SK-N-SH treated with all-trans-retinoic acid at 6 μM for 48 hours (cell line): ENCODE results near the gene SDK1.

ENCODE experiments used
- ARNTL ChIP-seq: fragments of 450-650 bp; formaldehyde crosslinking; IDR thresholded peaks from 2 replicates; pipeline ENCODE4 v1.5.0; 2020; ENCODE audit warnings: low read depth, mild to moderate bottlenecking, moderate library complexity, borderline replicate concordance
- BACH2 ChIP-seq: fragments of 250-450 bp; sonication (Bioruptor Pico); IDR thresholded peaks from 2 replicates; pipeline ENCODE4 v1.9.0; 2021; ENCODE audit warnings: mild to moderate bottlenecking, borderline replicate concordance
- CREB5 ChIP-seq: fragments of 250-450 bp; sonication (Bioruptor Pico); IDR thresholded peaks from 2 replicates; pipeline ENCODE4 v1.5.1; 2020; ENCODE audit warnings: low read depth, mild to moderate bottlenecking, moderate library complexity
- CSDC2 ChIP-seq: fragments of 250-450 bp; sonication (Bioruptor Pico); IDR thresholded peaks from 2 replicates; pipeline ENCODE4 v1.5.0; 2020; ENCODE audit warnings: mild to moderate bottlenecking, moderate library complexity
- PATZ1 ChIP-seq: fragments of 250-450 bp; sonication (Bioruptor Pico); IDR thresholded peaks from 2 replicates; pipeline ENCODE4 v1.8.0; 2020; ENCODE audit warnings: mild to moderate bottlenecking, moderate library complexity, borderline replicate concordance
- POU6F1 ChIP-seq: fragments of 250-450 bp; sonication (Bioruptor Pico); IDR thresholded peaks from 2 replicates; pipeline ENCODE4 v1.8.0; 2021; ENCODE audit warnings: low read depth, mild to moderate bottlenecking, moderate library complexity, borderline replicate concordance
- PPARA ChIP-seq: fragments of 250-450 bp; sonication (Bioruptor Pico); IDR thresholded peaks from 2 replicates; pipeline ENCODE4 v1.5.0; 2020; ENCODE audit warnings: mild to moderate bottlenecking, borderline replicate concordance
- RARB ChIP-seq: fragments of 250-450 bp; sonication (Bioruptor Pico); IDR thresholded peaks from 2 replicates; pipeline ENCODE4 v1.8.0; 2021; ENCODE audit warnings: mild to moderate bottlenecking, moderate library complexity
- SNAI2 ChIP-seq: fragments of 250-450 bp; sonication (Bioruptor Pico); IDR thresholded peaks from 2 replicates; pipeline ENCODE4 v1.5.0; 2020; ENCODE audit warnings: mild to moderate bottlenecking, moderate library complexity
- ZFP3 ChIP-seq: fragments of 250-450 bp; sonication (Bioruptor Pico); IDR thresholded peaks from 2 replicates; pipeline ENCODE4 v1.5.0; 2020; ENCODE audit warnings: mild to moderate bottlenecking, moderate library complexity
- ZFP30 ChIP-seq: fragments of 450-650 bp; formaldehyde crosslinking; IDR thresholded peaks from 2 replicates; pipeline ENCODE4 v1.5.0; 2022; ENCODE audit warnings: mild to moderate bottlenecking, moderate library complexity
- ZNF565 ChIP-seq: fragments of 450-650 bp; formaldehyde crosslinking; conservative IDR thresholded peaks from 2 replicates; pipeline ENCODE4 v1.5.0; 2020; ENCODE audit warnings: low read depth, mild to moderate bottlenecking, moderate library complexity
- ZNF70 ChIP-seq: fragments of 450-650 bp; formaldehyde crosslinking; IDR thresholded peaks from 2 replicates; pipeline ENCODE4 v1.5.0; 2020; ENCODE audit warnings: mild to moderate bottlenecking, moderate library complexity
- ZNF8 ChIP-seq: fragments of 450-650 bp; formaldehyde crosslinking; IDR thresholded peaks from 2 replicates; pipeline ENCODE4 v1.5.0; 2020; ENCODE audit warnings: mild to moderate bottlenecking, moderate library complexity

GRCh38 chr7:4168041-4168440 lies 867.0 kb downstream of the SDK1 start:
- TF ChIP-seq PATZ1 (CRISPR knock-in tag): no peak
- TF ChIP-seq BACH2 (CRISPR knock-in tag): no peak
- TF ChIP-seq ARNTL (CRISPR knock-in tag): no peak
- no peak for TF ChIP-seq ZNF70 (CRISPR knock-in tag)
- TF ChIP-seq ZFP3 (CRISPR knock-in tag): no peak
- TF ChIP-seq POU6F1 (CRISPR knock-in tag): no peak
- TF ChIP-seq CREB5: no peak
- TF ChIP-seq SNAI2: no peak
- no peak for TF ChIP-seq ZNF565 (CRISPR knock-in tag)
- TF ChIP-seq RARB: no peak
- TF ChIP-seq ZNF8 (CRISPR knock-in tag): no peak
- no peak for TF ChIP-seq ZFP30 (CRISPR knock-in tag)
- no peak for TF ChIP-seq PPARA (CRISPR knock-in tag)
- no peak for TF ChIP-seq CSDC2 (CRISPR knock-in tag)
